H1 (cell line): ENCODE data around the gene GMFB. TPM values are rescaled to one million over a fixed set of nuclear protein-coding genes. Genes with fewer than 3 reads are reported as not detected.

Experiments used
- CTCF ChIA-PET: fragments of 300-600 bp; sonication (Branson Sonifier 250); formaldehyde crosslinking; loops from one replicate; lab custom pipeline; 2021; ENCODE audit not compliant: partially characterized antibody; lab: Charles Lee
- POLR2A ChIA-PET: fragments of 300-600 bp; sonication (Branson Sonifier 250); formaldehyde crosslinking; loops from one replicate; lab custom pipeline; 2021; ENCODE audit warnings: inconsistent platforms; ENCODE audit not compliant: partially characterized antibody; lab: Charles Lee
- DNase-seq, 2 experiments: peaks; one replicate each; pipeline versions ENCODE4 v3.0.0 to v3.0.0-alpha.2; 2010 to 2022; ENCODE audit warnings: low spot score in 2 of 2, low read depth in 1 of 2, mixed read lengths in 1 of 2
- FAIRE-seq: peaks from 2 replicates; lab custom pipeline; 2011; peaks lifted over from hg19 to GRCh38; lab: Jason Lieb, UNC
- H2AFZ ChIP-seq: 2 replicates; pipeline ENCODE4 v1.8.1; 2012; ENCODE audit warnings: low read length, inconsistent platforms
- H2AK5ac ChIP-seq: 2 replicates; pipeline ENCODE4 v1.6.1; 2013; ENCODE audit warnings: low read depth, low read length
- H2BK120ac ChIP-seq: replicated peaks from 2 replicates; pipeline ENCODE3; 2013; ENCODE audit warnings: low read depth, low read length, inconsistent platforms
- H2BK12ac ChIP-seq: 2 replicates; pipeline ENCODE4 v1.6.1; 2013; ENCODE audit warnings: low read depth, low read length
- H2BK15ac ChIP-seq: 2 replicates; pipeline ENCODE4 v1.6.1; 2013; ENCODE audit warnings: low read length
- H2BK20ac ChIP-seq: 2 replicates; pipeline ENCODE4 v1.6.1; 2013; ENCODE audit warnings: low read length
- H2BK5ac ChIP-seq: 2 replicates; pipeline ENCODE4 v1.6.1; 2013; ENCODE audit warnings: low read depth, low read length
- H3K14ac ChIP-seq: 2 replicates; pipeline ENCODE4 v1.6.1; 2013; ENCODE audit warnings: inconsistent platforms; ENCODE audit not compliant: insufficient read length
- H3K18ac ChIP-seq: 2 replicates; pipeline ENCODE4 v1.6.1; 2013; ENCODE audit warnings: low read length; ENCODE audit errors: extremely low read depth
- H3K23ac ChIP-seq: 2 replicates; pipeline ENCODE4 v1.6.1; 2013; ENCODE audit warnings: inconsistent platforms; ENCODE audit not compliant: insufficient read length
- H3K23me2 ChIP-seq: 2 replicates; pipeline ENCODE4 v1.6.1; 2013; ENCODE audit warnings: low read depth, low read length
- H3K27ac ChIP-seq: 2 replicates; pipeline ENCODE4 v1.6.1; 2011; ENCODE audit warnings: low read depth, low read length, inconsistent platforms
- H3K27me3 ChIP-seq, 4 experiments: replicated peaks in 1 of 4; 1 replicate in 1 of 4; 2 replicates in 3 of 4; pipeline versions ENCODE4 v1.6.1 to v1.8.1; 2011 to 2013; ENCODE audit warnings: low read length in 3 of 4, mild to moderate bottlenecking in 3 of 4, inconsistent platforms in 2 of 4, mixed read lengths in 2 of 4, moderate library complexity in 1 of 4; ENCODE audit not compliant: control insufficient read depth in 3 of 4, insufficient read depth in 3 of 4; ENCODE audit errors: extremely low read depth in 1 of 4
- H3K36me3 ChIP-seq, 4 experiments: 2 replicates each; pipeline versions ENCODE4 v1.6.1 to v1.8.1; 2011 to 2013; ENCODE audit warnings: mild to moderate bottlenecking in 4 of 4, low read length in 3 of 4, moderate library complexity in 2 of 4, control low read depth in 1 of 4, inconsistent platforms in 1 of 4; ENCODE audit not compliant: insufficient read depth in 4 of 4, control insufficient read depth in 2 of 4
- H3K4ac ChIP-seq: replicated peaks from 2 replicates; pipeline ENCODE3; 2013; ENCODE audit warnings: low read length, low read depth, mixed read lengths, inconsistent platforms; ENCODE audit not compliant: insufficient read length
- H3K4me1 ChIP-seq, 4 experiments: replicated peaks in 1 of 4; 1 replicate in 1 of 4; 2 replicates in 3 of 4; pipeline versions ENCODE4 v1.6.1 to v1.8.1; 2011 to 2013; ENCODE audit warnings: low read length in 3 of 4, inconsistent platforms in 2 of 4, mixed read lengths in 1 of 4; ENCODE audit not compliant: insufficient read depth in 4 of 4, control insufficient read depth in 3 of 4
- H3K4me2 ChIP-seq, 2 experiments: 2 replicates each; pipeline versions ENCODE4 v1.6.1 to v1.8.1; 2011 to 2013; ENCODE audit warnings: low read depth in 2 of 2, low read length in 2 of 2, control low read depth in 1 of 2, inconsistent platforms in 1 of 2, mild to moderate bottlenecking in 1 of 2; ENCODE audit not compliant: insufficient read depth in 1 of 2
- H3K4me3 ChIP-seq, 4 experiments: fragments of 200-600, 300-600 bp in 1 of 4; sonication (generic), shearing (Covaris generic), sonication (Bioruptor Twin) in 1 of 4; 2 replicates each; pipeline versions ENCODE4 v1.5.1 to v1.8.1; 2011 to 2016; ENCODE audit warnings: low read length in 4 of 4, low read depth in 3 of 4, control low read depth in 2 of 4, inconsistent platforms in 2 of 4, mild to moderate bottlenecking in 2 of 4, mixed read lengths in 1 of 4, moderate library complexity in 1 of 4; ENCODE audit not compliant: insufficient read depth in 2 of 4; ENCODE audit errors: extremely low read depth in 1 of 4
- H3K56ac ChIP-seq: replicated peaks from 2 replicates; pipeline ENCODE3; 2013; ENCODE audit warnings: low read depth, mild to moderate bottlenecking, mixed read lengths, low read length, inconsistent platforms; ENCODE audit not compliant: insufficient read length
- H3K79me1 ChIP-seq: 2 replicates; pipeline ENCODE4 v1.6.1; 2013; ENCODE audit warnings: low read depth, low read length, control low read depth
- H3K79me2 ChIP-seq, 2 experiments: 2 replicates each; pipeline versions ENCODE4 v1.6.1 to v1.8.1; 2012 to 2013; ENCODE audit warnings: low read length in 2 of 2, mild to moderate bottlenecking in 2 of 2, inconsistent platforms in 1 of 2; ENCODE audit not compliant: insufficient read depth in 2 of 2, control insufficient read depth in 1 of 2
- H3K9ac ChIP-seq, 4 experiments: replicated peaks in 1 of 4; 1 replicate in 1 of 4; 2 replicates in 3 of 4; pipeline versions ENCODE4 v1.6.1 to v1.8.1; 2011 to 2013; ENCODE audit warnings: low read depth in 3 of 4, low read length in 3 of 4, control low read depth in 2 of 4, mild to moderate bottlenecking in 2 of 4, moderate library complexity in 2 of 4, inconsistent platforms in 1 of 4; ENCODE audit errors: extremely low read depth in 1 of 4
- H3K9me3 ChIP-seq, 2 experiments: 2 replicates each; pipeline versions ENCODE4 v1.6.1 to v1.8.1; 2012 to 2013; ENCODE audit warnings: mild to moderate bottlenecking in 2 of 2, moderate library complexity in 2 of 2, control low read depth in 1 of 2, inconsistent platforms in 1 of 2, low read depth in 1 of 2, low read length in 1 of 2, mixed read lengths in 1 of 2; ENCODE audit not compliant: insufficient read depth in 2 of 2
- H4K20me1 ChIP-seq, 2 experiments: replicated peaks in 1 of 2; 2 replicates each; pipeline versions ENCODE3 to v1.8.1; 2011 to 2013; ENCODE audit warnings: inconsistent platforms in 2 of 2, low read length in 2 of 2, mild to moderate bottlenecking in 1 of 2; ENCODE audit not compliant: insufficient read depth in 2 of 2, control insufficient read depth in 1 of 2
- H4K5ac ChIP-seq: 2 replicates; pipeline ENCODE4 v1.6.1; 2013; ENCODE audit warnings: low read length, low read depth, mixed read lengths, inconsistent platforms; ENCODE audit not compliant: insufficient read length
- H4K8ac ChIP-seq: 2 replicates; pipeline ENCODE4 v1.8.0; 2013; ENCODE audit warnings: mild to moderate bottlenecking, moderate library complexity, low read length, inconsistent platforms; ENCODE audit not compliant: insufficient read depth; ENCODE audit errors: extremely low read depth
- H4K91ac ChIP-seq: replicated peaks from 2 replicates; pipeline ENCODE3; 2013; ENCODE audit warnings: low read length, mixed read lengths, inconsistent platforms; ENCODE audit not compliant: insufficient read length
- PHF8 ChIP-seq: fragments of 200-600 bp; sonication (generic); conservative IDR thresholded peaks from 2 replicates; pipeline ENCODE4 v1.7.1; 2012; ENCODE audit warnings: low read depth, mild to moderate bottlenecking, inconsistent platforms, low read length, moderate library complexity
- SAP30 ChIP-seq: fragments of 300-600 bp; sonication (generic); IDR thresholded peaks from 2 replicates; pipeline ENCODE4 v1.7.1; 2012; ENCODE audit warnings: low read length, moderate library complexity, mild to moderate bottlenecking, inconsistent platforms; ENCODE audit not compliant: insufficient read depth, insufficient replicate concordance
- SP4 ChIP-seq: IDR thresholded peaks from 2 replicates; pipeline ENCODE4 v1.6.1; 2012; ENCODE audit warnings: low read length, inconsistent platforms
- SUZ12 ChIP-seq: fragments of 200-600 bp; sonication (generic); IDR thresholded peaks from 2 replicates; pipeline ENCODE4 v1.6.1; 2012; ENCODE audit warnings: mild to moderate bottlenecking, inconsistent platforms, low read length, moderate library complexity, mixed read lengths
- WGBS, 2 experiments: shearing (Covaris generic) in 1 of 2; methylation state at CpG; one replicate each; pipeline versions ENCODE4 v1.1.6 to v1.1.7; 2013 to 2015; ENCODE audit warnings: low lambda C conversion rate in 2 of 2, mixed read lengths in 2 of 2, inconsistent platforms in 1 of 2, low coverage in 1 of 2, missing lambda C conversion rate in 1 of 2; ENCODE audit not compliant: insufficient replicate concordance in 2 of 2, insufficient coverage in 1 of 2, insufficient read length in 1 of 2; ENCODE audit errors: extremely low coverage in 1 of 2, missing lambda C conversion rate in 1 of 2; 5-methylcytosine and 5-hydroxymethylcytosine counted together
- polyA plus RNA-seq, 7 experiments: library from polyadenylated mRNA; depleted of rRNA in 3 of 7; stranded (reverse) in 5 of 7; unstranded in 2 of 7; fragments of >200 nt in 5 of 7; fragments of 200-250 nt in 2 of 7; gene quantifications; 1 replicate in 5 of 7; 2 replicates in 1 of 7; 4 replicates in 1 of 7; pipeline versions ENCODE4 v1.2.1 to v1.2.3, GENCODE V29; 2011 to 2013; ENCODE audit warnings: missing spikeins in 2 of 7, mixed read lengths in 2 of 7
- total RNA-seq: library from RNA; stranded (reverse); fragmentation: NEBNext Ultra II Directional; extraction: Animal tissue kit (Norgen Biotek cat#: 25700); gene quantifications from 2 replicates; pipeline ENCODE4 v1.2.1, GENCODE V29; 2021

Gene GMFB
- total and polyA plus RNA-seq, 2 of the 8 experiments (the other 6 are each of a cell fraction or from before 2014, with no cell fraction given) = 17.9 to 77.3 TPM

DNA sequence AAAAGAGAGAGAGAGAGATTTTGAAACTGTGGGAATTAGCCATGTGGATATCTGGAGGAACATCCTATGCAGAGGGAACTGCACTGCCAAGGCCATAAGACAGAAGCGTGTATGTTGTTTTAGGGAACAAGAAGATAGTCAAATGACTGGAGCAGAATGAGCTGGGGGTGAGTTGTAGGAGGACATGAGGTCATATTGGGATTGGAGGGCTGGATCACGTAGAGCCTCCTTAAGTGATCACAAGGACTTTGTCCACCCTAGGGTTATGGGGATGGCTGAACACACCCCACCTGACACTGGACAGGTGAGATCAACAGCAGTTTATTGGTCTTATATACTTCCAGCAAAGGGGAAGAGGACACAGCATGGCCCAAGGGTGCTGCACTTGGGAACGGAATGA lies 12.7 kb upstream of the GMFB start:
- H3K9ac ChIP-seq = no peak overlapping the region
- H3K18ac ChIP-seq = no peak overlapping the region
- no peak for TF ChIP-seq PHF8
- no peak for TF ChIP-seq SAP30
- no peak for TF ChIP-seq SUZ12
- TF ChIP-seq SP4 = no peak
- H3K23ac ChIP-seq = no peak overlapping the region
- no peak overlapping the region for H3K56ac ChIP-seq
- no peaks in the 10 kb centered on the region for H3K79me1 ChIP-seq
- H3K4me1 ChIP-seq = no peaks in the 10 kb centered on the region
- no peaks in the 10 kb centered on the region for H3K27me3 ChIP-seq
- ChIA-PET CTCF (interaction anchor here (1.3 to 3.8 kb wide), 2 partner anchors 8 to 13 kb away, joined by 3 to 18 read pairs; partner anchors contain the start of gene GMFB), POLR2A (interaction anchor here (1.5 kb wide), 1 partner anchor 13 kb away, joined by 8 read pairs; the partner anchor contains the start of gene GMFB)
- H3K23me2 ChIP-seq = no peaks in the 10 kb centered on the region
- H4K91ac ChIP-seq = no peak overlapping the region
- H3K36me3 ChIP-seq = no peaks in the 10 kb centered on the region
- no peak overlapping the region for H2BK20ac ChIP-seq
- 85% methylated on average over 3 of the region's 3 CpGs; no CpG with 5 or more reads in 1 of the 2 experiments for WGBS, 2 experiments
- H4K5ac ChIP-seq = no peak overlapping the region
- H3K9me3 ChIP-seq = no peaks in the 10 kb centered on the region
- H2AFZ ChIP-seq = no peak overlapping the region
- FAIRE-seq = no peak
- no peak overlapping the region for H3K27ac ChIP-seq
- H2BK15ac ChIP-seq = no peak overlapping the region
- no peak overlapping the region for H2AK5ac ChIP-seq
- H2BK120ac ChIP-seq = no peak overlapping the region
- H4K20me1 ChIP-seq = no peaks in the 10 kb centered on the region
- H4K8ac ChIP-seq = no peak overlapping the region
- no peak for DNase-seq
- H3K4me3 ChIP-seq = no peak overlapping the region
- H3K14ac ChIP-seq = no peak overlapping the region
- no peak overlapping the region for H3K4me2 ChIP-seq
- peak overlapping the region; percentile 68; the same call in 1 of the 2 replicates for H2BK12ac ChIP-seq
- no peak overlapping the region for H3K4ac ChIP-seq
- no peak overlapping the region for H2BK5ac ChIP-seq
- H3K79me2 ChIP-seq = no peaks in the 10 kb centered on the region
